Measurements from ENCODE around the gene WASF1.

Gene WASF1

GRCh38 chr6:110179406-110180227 lies at the start of gene WASF1:
Gene WASF1, minus strand, starts transcription at chr6:110179670. Its CDS starts 52,069 bp downstream, at chr6:110127601.
- DNase-seq (ENCODE audit: low read depth, low spot score), result peak; percentile 87

- DNase-seq (ENCODE audit: low read depth, low spot score), result no peak
These were observed 46.8 kb upstream of the WASF1 start for GRCh38 chr6:110226261-110226660.

GRCh38 chr6:110221738-110222137 lies 42.3 kb upstream of the WASF1 start:
- no peak for DNase-seq (ENCODE audit: low read depth, low spot score)

GRCh38 chr6:110217266-110217665 lies 37.8 kb upstream of the WASF1 start:
- peak; percentile 3 for DNase-seq (ENCODE audit: low read depth, low spot score)

GRCh38 chr6:110216140-110216539 lies 36.7 kb upstream of the WASF1 start:
- DNase-seq (ENCODE audit: low read depth, low spot score), result no peak

GRCh38 chr6:110214338-110214737 lies 34.9 kb upstream of the WASF1 start:
- no peak for DNase-seq (ENCODE audit: low read depth, low spot score)

- no peak for DNase-seq (ENCODE audit: low read depth, low spot score)
These were observed 32.3 kb upstream of the WASF1 start for GRCh38 chr6:110211753-110212152.

- no peak for DNase-seq (ENCODE audit: low read depth, low spot score)
These were observed 28.2 kb upstream of the WASF1 start for GRCh38 chr6:110207652-110208051.

GRCh38 chr6:110201151-110201884 lies 21.8 kb upstream of the WASF1 start:
- no peak for DNase-seq (ENCODE audit: low read depth, low spot score)

- DNase-seq (ENCODE audit: low read depth, low spot score), result no peak
These were observed 19.1 kb upstream of the WASF1 start for GRCh38 chr6:110198561-110198960.

GRCh38 chr6:110196874-110197273 lies 17.4 kb upstream of the WASF1 start:
- DNase-seq (ENCODE audit: low read depth, low spot score), result no peak

GRCh38 chr6:110195639-110196038 lies 16.2 kb upstream of the WASF1 start:
- no peak for DNase-seq (ENCODE audit: low read depth, low spot score)

GRCh38 chr6:110191477-110191876 lies 12.0 kb upstream of the WASF1 start:
- no peak for DNase-seq (ENCODE audit: low read depth, low spot score)

- no peak for DNase-seq (ENCODE audit: low read depth, low spot score)
These were observed 11.3 kb upstream of the WASF1 start for GRCh38 chr6:110190726-110191125.

- no peak for DNase-seq (ENCODE audit: low read depth, low spot score)
These were observed 9.3 kb upstream of the WASF1 start for GRCh38 chr6:110188791-110189190.

GRCh38 chr6:110185879-110186278 lies 6.4 kb upstream of the WASF1 start:
- no peak for DNase-seq (ENCODE audit: low read depth, low spot score)

- DNase-seq (ENCODE audit: low read depth, low spot score), result no peak
These were observed 3.9 kb upstream of the WASF1 start for GRCh38 chr6:110183292-110183885.

GRCh38 chr6:110181131-110182030 lies 1.9 kb upstream of the WASF1 start:
- no peak for DNase-seq (ENCODE audit: low read depth, low spot score)

GRCh38 chr6:110180228-110181008 lies 948 bp upstream of the WASF1 start, which contains the start of gene CDC40:
Gene CDC40, plus strand, starts transcription at chr6:110180427. Its CDS starts 18 bp downstream, at chr6:110180445.
- peak; percentile 5 for DNase-seq (ENCODE audit: low read depth, low spot score)

- DNase-seq (ENCODE audit: low read depth, low spot score), result peak; percentile 9
These were observed 654 bp downstream of the WASF1 start for GRCh38 chr6:110178626-110179405.
